Melanocyte of skin (primary cell): ENCODE results near the gene GPR27. TPM values are rescaled to one million over a fixed set of nuclear protein-coding genes. Genes with fewer than 3 reads are reported as not detected.

Experiments
- total RNA-seq, 2 donors: library from RNA; depleted of rRNA; stranded (reverse); fragments of >200 nt; gene quantifications; 2 replicates each; pipeline ENCODE4 v1.2.3, GENCODE V29; 2012

Gene GPR27, protein sequence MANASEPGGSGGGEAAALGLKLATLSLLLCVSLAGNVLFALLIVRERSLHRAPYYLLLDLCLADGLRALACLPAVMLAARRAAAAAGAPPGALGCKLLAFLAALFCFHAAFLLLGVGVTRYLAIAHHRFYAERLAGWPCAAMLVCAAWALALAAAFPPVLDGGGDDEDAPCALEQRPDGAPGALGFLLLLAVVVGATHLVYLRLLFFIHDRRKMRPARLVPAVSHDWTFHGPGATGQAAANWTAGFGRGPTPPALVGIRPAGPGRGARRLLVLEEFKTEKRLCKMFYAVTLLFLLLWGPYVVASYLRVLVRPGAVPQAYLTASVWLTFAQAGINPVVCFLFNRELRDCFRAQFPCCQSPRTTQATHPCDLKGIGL
- total RNA-seq, result under 1 TPM in 1 of 2 donors, not detected in 1; under 0.01 TPM

DNA sequence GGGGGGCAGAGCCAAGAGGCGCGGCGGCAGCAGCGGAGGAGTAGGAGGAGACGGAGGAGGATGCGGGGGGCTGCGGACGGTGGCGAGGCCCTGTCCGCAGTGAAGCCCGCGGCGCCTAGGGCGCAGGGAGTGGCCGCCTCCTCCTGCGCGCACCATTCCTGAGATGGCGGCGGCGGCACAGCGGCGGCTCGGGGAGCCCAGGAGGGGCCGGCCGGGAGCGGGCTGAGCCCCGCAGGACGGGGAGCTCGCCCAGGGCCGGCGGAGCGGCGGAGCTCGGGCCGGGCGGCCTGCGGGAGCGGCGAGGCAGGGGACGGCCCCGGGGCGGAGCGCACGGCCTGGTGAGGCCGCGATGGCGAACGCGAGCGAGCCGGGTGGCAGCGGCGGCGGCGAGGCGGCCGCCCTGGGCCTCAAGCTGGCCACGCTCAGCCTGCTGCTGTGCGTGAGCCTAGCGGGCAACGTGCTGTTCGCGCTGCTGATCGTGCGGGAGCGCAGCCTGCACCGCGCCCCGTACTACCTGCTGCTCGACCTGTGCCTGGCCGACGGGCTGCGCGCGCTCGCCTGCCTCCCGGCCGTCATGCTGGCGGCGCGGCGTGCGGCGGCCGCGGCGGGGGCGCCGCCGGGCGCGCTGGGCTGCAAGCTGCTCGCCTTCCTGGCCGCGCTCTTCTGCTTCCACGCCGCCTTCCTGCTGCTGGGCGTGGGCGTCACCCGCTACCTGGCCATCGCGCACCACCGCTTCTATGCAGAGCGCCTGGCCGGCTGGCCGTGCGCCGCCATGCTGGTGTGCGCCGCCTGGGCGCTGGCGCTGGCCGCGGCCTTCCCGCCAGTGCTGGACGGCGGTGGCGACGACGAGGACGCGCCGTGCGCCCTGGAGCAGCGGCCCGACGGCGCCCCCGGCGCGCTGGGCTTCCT lies at the start of gene GPR27:
GPR27 (plus strand) TSS at position 155 of the 909 bp plus-strand sequence; CDS start at position 350, 195 bp downstream.

DNA sequence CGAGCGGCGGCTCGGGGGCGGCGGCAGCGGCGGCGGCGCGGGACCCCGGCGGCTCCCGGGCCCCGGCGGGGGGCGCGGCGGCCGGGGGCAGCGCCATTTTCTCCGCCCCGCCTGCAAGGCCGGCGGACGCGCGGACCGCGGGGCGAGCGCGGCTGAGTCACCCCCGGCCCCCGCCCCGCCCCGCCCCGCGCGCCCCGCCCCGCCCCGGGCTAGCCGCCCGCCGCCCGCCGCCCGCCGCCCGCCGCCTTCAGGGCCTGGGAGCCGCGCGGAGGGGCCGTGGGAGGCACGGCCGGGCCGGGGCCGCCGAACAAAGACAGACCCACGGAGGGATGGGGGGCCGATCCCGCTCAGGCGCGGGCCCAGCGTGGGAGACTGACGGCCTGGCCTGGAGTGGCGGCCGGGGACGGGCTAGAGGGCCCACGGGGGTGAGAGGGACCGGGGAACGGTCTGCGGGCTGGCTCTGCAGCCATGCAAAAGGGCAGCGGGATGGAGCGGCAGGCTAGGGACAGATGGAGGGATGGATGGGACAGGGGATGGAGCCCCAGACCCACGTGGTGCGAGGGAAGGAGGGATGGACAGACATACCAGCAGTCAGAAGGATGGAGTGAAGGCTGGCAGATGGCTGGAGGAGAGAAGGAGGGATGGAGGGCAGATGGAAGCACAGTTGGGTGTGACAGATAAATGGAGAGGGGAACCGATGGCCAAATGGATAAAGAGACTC lies 28.2 kb upstream of the GPR27 start, which contains the start of gene EIF4E3:
EIF4E3 (minus strand) TSS at position 132 of the 721 bp plus-strand sequence; CDS start at position 97, 35 bp downstream.

DNA sequence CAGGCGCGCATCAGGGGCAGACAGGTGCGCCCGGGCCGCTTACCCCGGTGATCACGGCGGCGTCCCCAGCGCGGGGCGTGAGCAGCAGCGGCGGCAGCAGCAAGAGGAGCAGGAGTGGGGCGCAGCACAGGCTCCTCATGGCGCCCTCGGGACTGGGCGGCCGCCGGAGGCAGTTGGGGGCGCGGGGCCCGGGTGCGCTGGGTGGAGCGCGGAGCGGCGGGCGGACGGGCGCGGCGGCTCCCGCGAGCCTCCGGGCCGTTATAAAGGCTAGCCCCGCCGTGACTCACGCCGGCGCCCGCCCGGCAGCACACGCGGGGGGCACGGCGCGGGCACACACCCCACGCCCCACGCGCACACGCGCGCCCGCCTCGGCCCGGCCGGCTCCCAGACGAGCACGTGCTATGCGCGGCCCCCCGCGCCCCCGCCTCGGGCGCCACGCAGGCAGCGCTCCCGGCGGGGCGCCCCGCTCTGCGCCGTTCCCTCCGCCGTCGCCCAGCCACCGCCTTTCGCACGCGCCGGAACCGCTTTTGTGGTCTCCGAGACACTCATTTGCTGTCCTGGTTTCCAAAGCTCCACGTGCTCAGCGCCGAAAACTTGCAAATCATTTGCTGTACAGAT lies 31.4 kb downstream of the GPR27 start, which contains the start of gene PROK2:
PROK2 (minus strand) TSS at position 235 of the 618 bp plus-strand sequence; CDS start at position 139, 96 bp downstream.

Other genes starting within 250 kb of the GPR27 start
- gene FOXP1, start 170.1 kb upstream of the GPR27 start, total RNA-seq, result 1 to 10 TPM; 2.1 to 5.3 TPM
- gene EIF4E3, start 28.5 kb upstream of the GPR27 start, total RNA-seq, result 1 to 10 TPM in 1 of 2 donors, under 1 TPM in 1; 0.67 to 1.0 TPM
- gene PROK2, start 31.3 kb downstream of the GPR27 start, total RNA-seq, result not detected